HCT116 (cell line): ENCODE measurements around the gene TMEM187.

ENCODE experiments used
- ATF3 ChIP-seq: IDR thresholded peaks from 2 replicates; pipeline ENCODE4 v1.6.1; 2012
- CEBPB ChIP-seq: IDR thresholded peaks from 2 replicates; pipeline ENCODE4 v1.6.1; 2012; ENCODE audit warnings: low read depth
- EZH2 ChIP-seq: fragments of 200-600 bp; sonication (generic); IDR thresholded peaks from 2 replicates; pipeline ENCODE4 v1.6.1; 2017; ENCODE audit warnings: antibody characterized with exemption, mixed run types
- POLR2A ChIP-seq: IDR thresholded peaks from 2 replicates; pipeline ENCODE4 v1.7.0; 2011; ENCODE audit warnings: borderline replicate concordance; ENCODE audit not compliant: insufficient read depth, insufficient read length; ENCODE audit errors: extremely low read depth
- POLR2AphosphoS5 ChIP-seq: IDR thresholded peaks from 2 replicates; pipeline ENCODE4 v1.6.1; 2011; ENCODE audit warnings: mild to moderate bottlenecking, low read depth, low read length, moderate library complexity
- RAD21 ChIP-seq: IDR thresholded peaks from 2 replicates; pipeline ENCODE4 v1.6.1; 2012; ENCODE audit warnings: low read depth, mild to moderate bottlenecking
- SIN3A ChIP-seq: IDR thresholded peaks from 2 replicates; pipeline ENCODE4 v1.6.1; 2012; ENCODE audit warnings: low read depth
- YY1 ChIP-seq: IDR thresholded peaks from 2 replicates; pipeline ENCODE4 v1.6.1; 2011; ENCODE audit warnings: low read length, low read depth, moderate library complexity, mild to moderate bottlenecking; ENCODE audit not compliant: insufficient replicate concordance; ENCODE audit errors: extremely low read depth
- ZNF274 ChIP-seq: fragments of 200-500 bp; sonication (Bioruptor generic); IDR thresholded peaks from 2 replicates; pipeline ENCODE4 v1.6.1; 2014; ENCODE audit warnings: mild to moderate bottlenecking, low read depth, low read length, inconsistent platforms
- TF ChIP-seq, protein P1 (sequence below), 3 experiments: fragments of 200-600 bp in 1 of 3; sonication (generic) in 1 of 3; IDR thresholded peaks in 2 of 3; conservative IDR thresholded peaks in 1 of 3; 2 replicates each; pipeline ENCODE4 v1.5.1; 2012 to 2017; ENCODE audit warnings: low read depth in 2 of 3, low read length in 2 of 3, antibody characterized with exemption in 1 of 3, borderline replicate concordance in 1 of 3, control low read depth in 1 of 3, mild to moderate bottlenecking in 1 of 3, mixed read lengths in 1 of 3, mixed run types in 1 of 3, moderate library complexity in 1 of 3; ENCODE audit not compliant: insufficient read depth in 1 of 3
- TF ChIP-seq, protein P2 (sequence below): IDR thresholded peaks from 2 replicates; pipeline ENCODE4 v1.6.1; 2012; ENCODE audit warnings: low read depth

DNA sequence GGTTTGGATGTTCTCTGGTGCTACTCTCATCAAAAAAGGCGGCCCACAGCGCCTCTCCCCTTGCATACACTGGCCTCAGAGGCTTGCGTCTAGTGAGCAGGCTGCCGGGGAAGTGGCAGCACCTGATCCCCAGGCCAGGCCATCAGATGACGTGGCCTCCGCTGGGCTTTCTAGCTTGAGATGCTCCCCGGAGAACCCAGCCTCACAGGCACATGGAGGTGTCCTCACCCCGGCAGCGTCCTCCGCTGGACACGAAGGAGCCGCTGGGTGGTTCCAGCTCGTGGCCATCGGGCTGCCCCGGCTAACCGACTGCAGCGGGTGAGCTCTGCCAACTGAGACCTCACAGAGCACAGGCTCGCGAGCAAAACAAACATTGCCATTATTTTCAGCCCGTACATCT, 34.4 kb downstream of the TMEM187 start:
- TF ChIP-seq, protein P1, sequence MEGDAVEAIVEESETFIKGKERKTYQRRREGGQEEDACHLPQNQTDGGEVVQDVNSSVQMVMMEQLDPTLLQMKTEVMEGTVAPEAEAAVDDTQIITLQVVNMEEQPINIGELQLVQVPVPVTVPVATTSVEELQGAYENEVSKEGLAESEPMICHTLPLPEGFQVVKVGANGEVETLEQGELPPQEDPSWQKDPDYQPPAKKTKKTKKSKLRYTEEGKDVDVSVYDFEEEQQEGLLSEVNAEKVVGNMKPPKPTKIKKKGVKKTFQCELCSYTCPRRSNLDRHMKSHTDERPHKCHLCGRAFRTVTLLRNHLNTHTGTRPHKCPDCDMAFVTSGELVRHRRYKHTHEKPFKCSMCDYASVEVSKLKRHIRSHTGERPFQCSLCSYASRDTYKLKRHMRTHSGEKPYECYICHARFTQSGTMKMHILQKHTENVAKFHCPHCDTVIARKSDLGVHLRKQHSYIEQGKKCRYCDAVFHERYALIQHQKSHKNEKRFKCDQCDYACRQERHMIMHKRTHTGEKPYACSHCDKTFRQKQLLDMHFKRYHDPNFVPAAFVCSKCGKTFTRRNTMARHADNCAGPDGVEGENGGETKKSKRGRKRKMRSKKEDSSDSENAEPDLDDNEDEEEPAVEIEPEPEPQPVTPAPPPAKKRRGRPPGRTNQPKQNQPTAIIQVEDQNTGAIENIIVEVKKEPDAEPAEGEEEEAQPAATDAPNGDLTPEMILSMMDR (IDR thresholded peaks at IDR 0.05 in 2 of 3, conservative IDR thresholded peaks at IDR 0.05 in 1 of 3; ENCODE audit: borderline replicate concordance in 1 of 3, insufficient read depth in 1 of 3, low read depth in 2 of 3, low read length in 2 of 3): no peak
- TF ChIP-seq ATF3 (no peak), POLR2A (no peak), YY1 (no peak), POLR2AphosphoS5 (no peak), RAD21 (no peak), SIN3A (no peak), EZH2 (no peak), CEBPB (no peak), ZNF274 (no peak)
- TF ChIP-seq, protein P2, sequence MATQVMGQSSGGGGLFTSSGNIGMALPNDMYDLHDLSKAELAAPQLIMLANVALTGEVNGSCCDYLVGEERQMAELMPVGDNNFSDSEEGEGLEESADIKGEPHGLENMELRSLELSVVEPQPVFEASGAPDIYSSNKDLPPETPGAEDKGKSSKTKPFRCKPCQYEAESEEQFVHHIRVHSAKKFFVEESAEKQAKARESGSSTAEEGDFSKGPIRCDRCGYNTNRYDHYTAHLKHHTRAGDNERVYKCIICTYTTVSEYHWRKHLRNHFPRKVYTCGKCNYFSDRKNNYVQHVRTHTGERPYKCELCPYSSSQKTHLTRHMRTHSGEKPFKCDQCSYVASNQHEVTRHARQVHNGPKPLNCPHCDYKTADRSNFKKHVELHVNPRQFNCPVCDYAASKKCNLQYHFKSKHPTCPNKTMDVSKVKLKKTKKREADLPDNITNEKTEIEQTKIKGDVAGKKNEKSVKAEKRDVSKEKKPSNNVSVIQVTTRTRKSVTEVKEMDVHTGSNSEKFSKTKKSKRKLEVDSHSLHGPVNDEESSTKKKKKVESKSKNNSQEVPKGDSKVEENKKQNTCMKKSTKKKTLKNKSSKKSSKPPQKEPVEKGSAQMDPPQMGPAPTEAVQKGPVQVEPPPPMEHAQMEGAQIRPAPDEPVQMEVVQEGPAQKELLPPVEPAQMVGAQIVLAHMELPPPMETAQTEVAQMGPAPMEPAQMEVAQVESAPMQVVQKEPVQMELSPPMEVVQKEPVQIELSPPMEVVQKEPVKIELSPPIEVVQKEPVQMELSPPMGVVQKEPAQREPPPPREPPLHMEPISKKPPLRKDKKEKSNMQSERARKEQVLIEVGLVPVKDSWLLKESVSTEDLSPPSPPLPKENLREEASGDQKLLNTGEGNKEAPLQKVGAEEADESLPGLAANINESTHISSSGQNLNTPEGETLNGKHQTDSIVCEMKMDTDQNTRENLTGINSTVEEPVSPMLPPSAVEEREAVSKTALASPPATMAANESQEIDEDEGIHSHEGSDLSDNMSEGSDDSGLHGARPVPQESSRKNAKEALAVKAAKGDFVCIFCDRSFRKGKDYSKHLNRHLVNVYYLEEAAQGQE: no peak
